ENCODE measurements around the gene NRXN3.

- TF ChIP-seq, protein P1, sequence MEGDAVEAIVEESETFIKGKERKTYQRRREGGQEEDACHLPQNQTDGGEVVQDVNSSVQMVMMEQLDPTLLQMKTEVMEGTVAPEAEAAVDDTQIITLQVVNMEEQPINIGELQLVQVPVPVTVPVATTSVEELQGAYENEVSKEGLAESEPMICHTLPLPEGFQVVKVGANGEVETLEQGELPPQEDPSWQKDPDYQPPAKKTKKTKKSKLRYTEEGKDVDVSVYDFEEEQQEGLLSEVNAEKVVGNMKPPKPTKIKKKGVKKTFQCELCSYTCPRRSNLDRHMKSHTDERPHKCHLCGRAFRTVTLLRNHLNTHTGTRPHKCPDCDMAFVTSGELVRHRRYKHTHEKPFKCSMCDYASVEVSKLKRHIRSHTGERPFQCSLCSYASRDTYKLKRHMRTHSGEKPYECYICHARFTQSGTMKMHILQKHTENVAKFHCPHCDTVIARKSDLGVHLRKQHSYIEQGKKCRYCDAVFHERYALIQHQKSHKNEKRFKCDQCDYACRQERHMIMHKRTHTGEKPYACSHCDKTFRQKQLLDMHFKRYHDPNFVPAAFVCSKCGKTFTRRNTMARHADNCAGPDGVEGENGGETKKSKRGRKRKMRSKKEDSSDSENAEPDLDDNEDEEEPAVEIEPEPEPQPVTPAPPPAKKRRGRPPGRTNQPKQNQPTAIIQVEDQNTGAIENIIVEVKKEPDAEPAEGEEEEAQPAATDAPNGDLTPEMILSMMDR (conservative IDR thresholded peaks at IDR 0.05; ENCODE audit: low read depth, low read length) = no peak
- TF ChIP-seq EZH2 (IDR thresholded peaks at IDR 0.05; ENCODE audit: low read length, unreplicated experiment) = no peak
- TF ChIP-seq EZH2phosphoT487 (IDR thresholded peaks at IDR 0.05; ENCODE audit: borderline replicate concordance, low read length) = no peak
Observed at GRCh38 chr14:79491161-79491560, 1321.0 kb downstream of the NRXN3 start.
